Measurements from ENCODE around the gene FAM120A. TPM values are rescaled to one million over a fixed set of nuclear protein-coding genes. Genes with fewer than 3 reads are reported as not detected.

FAM120A gene
- total and polyA plus RNA-seq, 2 of the 13 experiments (the other 11 are each of a cell fraction or from before 2014, with no cell fraction given) = 41.3 to 44.4 TPM

- 75% methylated on average over 5 of the region's 5 CpGs for WGBS (ENCODE audit: low lambda C conversion rate)
- intact Hi-C loops (cut with micrococcal nuclease; ENCODE audit: unreplicated experiment) (no loop called here), in situ Hi-C loops (cut with HindIII; ENCODE audit: extremely low pct_ligation_motif_present, low pct_unique_long_range_greater_than_20kb) (no loop called here)
- ATAC-seq (no peak), FAIRE-seq (no peak), DNase-seq (ENCODE audit: low spot score) (no peak)
- TF ChIP-seq MAFK (conservative IDR thresholded peaks at IDR 0.05 in 1 of 2, IDR thresholded peaks at IDR 0.05 in 1 of 2; ENCODE audit: low read length in 2 of 2) (0 out of 4 replicates have a peak, but pooled peaks of 1 of the 2 experiments have one; percentile 12), ZNF282 (IDR thresholded peaks at IDR 0.05; ENCODE audit: partially characterized antibody) (no peak)
- H3K79me2 ChIP-seq (ENCODE audit: insufficient read depth, low read length) = peaks cover 31% of the 10 kb centered on the region
- ChIA-PET POLR2A (no interaction called here), CTCF (ENCODE audit: low intra/inter-chr PET ratio, low total read pairs) (no interaction called here)
- H3K27ac ChIP-seq (ENCODE audit: extremely low read length, insufficient read depth, low read length) = no peak overlapping the region
- no peak overlapping the region for H3K4me2 ChIP-seq (ENCODE audit: low read depth, low read length)
- H3K27me3 ChIP-seq (ENCODE audit: control insufficient read depth in 1 of 2, insufficient read depth in 2 of 2, low read length in 2 of 2) = no peaks in the 10 kb centered on the region
- H4K20me1 ChIP-seq (ENCODE audit: insufficient read depth, low read length) = no peaks in the 10 kb centered on the region
- H3K4me3 ChIP-seq (replicated peaks in 1 of 3; ENCODE audit: insufficient read depth in 1 of 3, low read depth in 2 of 3, low read length in 3 of 3) = no peak overlapping the region
- no peak overlapping the region for H2AFZ ChIP-seq (ENCODE audit: low read length)
- BruUV-seq (replicated peaks) = no TSS peak
- H3K4me1 ChIP-seq (ENCODE audit: insufficient read depth, low read length) = 0 out of 2 replicates have a peak, but pooled peaks cover 8% of the 10 kb centered on the region
- H3K36me3 ChIP-seq (replicated peaks in 1 of 2; ENCODE audit: control insufficient read depth in 1 of 2, insufficient read depth in 2 of 2, low read length in 2 of 2) = peaks cover 31 to 75% of the 10 kb centered on the region in 2 experiments
- H3K9me3 ChIP-seq (ENCODE audit: low read length) = no peaks in the 10 kb centered on the region
- H3K9ac ChIP-seq (ENCODE audit: insufficient read depth, low read depth, low read length) = no peak overlapping the region
These were observed 40.8 kb downstream of the FAM120A start for GRCh38 chr9:93492327-93492726.

DNA sequence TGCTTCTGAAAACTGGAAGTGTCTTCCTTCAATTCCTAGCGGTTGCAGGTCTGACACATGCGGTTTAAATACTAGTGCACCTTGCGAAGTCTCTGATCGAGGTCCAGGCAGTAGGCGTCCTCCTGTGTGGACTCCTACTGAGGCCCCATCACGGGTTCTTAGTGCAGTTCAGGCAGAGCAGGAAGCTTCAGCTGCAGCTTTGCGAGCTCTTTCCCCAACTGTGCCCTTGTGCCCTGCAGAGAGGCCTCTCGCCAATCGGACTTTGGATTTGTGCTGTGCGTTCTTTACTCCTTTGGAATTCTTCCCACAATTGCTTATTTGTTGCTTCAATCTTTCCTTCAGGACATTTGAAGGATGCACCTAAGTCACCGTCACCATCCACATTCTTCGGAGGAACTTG, 42.5 kb downstream of the FAM120A start:
- Histone ChIP-seq H3K9me3 (ENCODE audit: low read length) (no peaks in the 10 kb centered on the region), H3K27ac (ENCODE audit: extremely low read length, insufficient read depth, low read length) (no peak overlapping the region), H3K79me2 (ENCODE audit: insufficient read depth, low read length) (peaks cover 23% of the 10 kb centered on the region), H3K4me3 (replicated peaks in 1 of 3; ENCODE audit: insufficient read depth in 1 of 3, low read depth in 2 of 3, low read length in 3 of 3) (no peak overlapping the region), H3K9ac (ENCODE audit: insufficient read depth, low read depth, low read length) (no peak overlapping the region), H3K36me3 (replicated peaks in 1 of 2; ENCODE audit: control insufficient read depth in 1 of 2, insufficient read depth in 2 of 2, low read length in 2 of 2) (peaks cover 34 to 81% of the 10 kb centered on the region in 2 experiments), H3K27me3 (ENCODE audit: control insufficient read depth in 1 of 2, insufficient read depth in 2 of 2, low read length in 2 of 2) (no peaks in the 10 kb centered on the region), H2AFZ (ENCODE audit: low read length) (no peak overlapping the region), H3K4me2 (ENCODE audit: low read depth, low read length) (no peak overlapping the region), H3K4me1 (ENCODE audit: insufficient read depth, low read length) (0 out of 2 replicates have a peak, but pooled peaks cover 8% of the 10 kb centered on the region), H4K20me1 (ENCODE audit: insufficient read depth, low read length) (no peaks in the 10 kb centered on the region)
- no TSS peak for BruUV-seq (replicated peaks)
- WGBS (ENCODE audit: low lambda C conversion rate) = 95% methylated on average over 12 of the region's 12 CpGs
- in situ Hi-C loops (cut with HindIII; ENCODE audit: extremely low pct_ligation_motif_present, low pct_unique_long_range_greater_than_20kb) (no loop called here), intact Hi-C loops (cut with micrococcal nuclease; ENCODE audit: unreplicated experiment) (no loop called here)
- TF ChIP-seq ZNF772 (CRISPR knock-in tag; IDR thresholded peaks at IDR 0.05) = no peak
- no peak for TF ChIP-seq MED8 (CRISPR knock-in tag; IDR thresholded peaks at IDR 0.05; ENCODE audit: insufficient replicate concordance)
- TF ChIP-seq ZBTB38 (CRISPR knock-in tag; IDR thresholded peaks at IDR 0.05) = peak; percentile 47; the same call in 1 of the 2 replicates
- ATAC-seq (peak; percentile 34; the same call in 1 of the 3 replicates), FAIRE-seq (no peak), DNase-seq (ENCODE audit: low spot score) (no peak)
- ChIA-PET POLR2A (no interaction called here), CTCF (ENCODE audit: low intra/inter-chr PET ratio, low total read pairs) (no interaction called here)

Data from HepG2 (cell line).